22Rv1 (cell line): ENCODE measurements around the gene COL5A1.
A peak's percentile ranks its signal among the peaks of the same experiment; 100 is the strongest.

Experiments used
- H3K27ac ChIP-seq: fragments of 450-650 bp; 2 replicates; pipeline ENCODE4 v1.5.1; 2017
- ZFX ChIP-seq: fragments of 450-650 bp; IDR thresholded peaks from 2 replicates; pipeline ENCODE4 v1.6.1; 2017; ENCODE audit warnings: antibody characterized with exemption, borderline replicate concordance
- TF ChIP-seq, protein P1 (sequence below): fragments of 450-650 bp; IDR thresholded peaks from 2 replicates; pipeline ENCODE4 v1.5.1; 2017; ENCODE audit warnings: mild to moderate bottlenecking

COL5A1 gene

DNA sequence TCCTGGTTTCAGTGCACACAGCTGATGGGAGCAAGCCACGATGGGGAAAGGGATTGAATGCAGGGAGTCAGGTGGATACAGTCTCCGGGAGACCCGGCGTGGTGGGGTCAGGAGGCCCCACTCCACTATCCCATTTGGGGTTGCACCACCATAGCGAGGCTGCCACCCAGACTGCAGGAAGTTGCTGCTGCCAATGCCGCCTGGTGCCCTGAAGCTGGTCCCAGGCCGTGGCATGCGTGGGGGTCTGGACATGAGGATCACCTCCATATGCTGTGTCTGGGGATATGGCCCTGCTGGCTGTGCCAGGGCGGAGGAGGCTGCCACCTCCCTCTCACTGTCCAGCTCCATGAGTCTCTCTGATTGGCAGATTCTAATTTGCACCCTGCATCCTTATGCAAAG is 45.3 kb downstream of the COL5A1 start:
- H3K27ac ChIP-seq = no peak overlapping the region
- TF ChIP-seq ZFX = no peak
- TF ChIP-seq, protein P1, sequence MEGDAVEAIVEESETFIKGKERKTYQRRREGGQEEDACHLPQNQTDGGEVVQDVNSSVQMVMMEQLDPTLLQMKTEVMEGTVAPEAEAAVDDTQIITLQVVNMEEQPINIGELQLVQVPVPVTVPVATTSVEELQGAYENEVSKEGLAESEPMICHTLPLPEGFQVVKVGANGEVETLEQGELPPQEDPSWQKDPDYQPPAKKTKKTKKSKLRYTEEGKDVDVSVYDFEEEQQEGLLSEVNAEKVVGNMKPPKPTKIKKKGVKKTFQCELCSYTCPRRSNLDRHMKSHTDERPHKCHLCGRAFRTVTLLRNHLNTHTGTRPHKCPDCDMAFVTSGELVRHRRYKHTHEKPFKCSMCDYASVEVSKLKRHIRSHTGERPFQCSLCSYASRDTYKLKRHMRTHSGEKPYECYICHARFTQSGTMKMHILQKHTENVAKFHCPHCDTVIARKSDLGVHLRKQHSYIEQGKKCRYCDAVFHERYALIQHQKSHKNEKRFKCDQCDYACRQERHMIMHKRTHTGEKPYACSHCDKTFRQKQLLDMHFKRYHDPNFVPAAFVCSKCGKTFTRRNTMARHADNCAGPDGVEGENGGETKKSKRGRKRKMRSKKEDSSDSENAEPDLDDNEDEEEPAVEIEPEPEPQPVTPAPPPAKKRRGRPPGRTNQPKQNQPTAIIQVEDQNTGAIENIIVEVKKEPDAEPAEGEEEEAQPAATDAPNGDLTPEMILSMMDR = no peak

GRCh38 chr9:134687556-134687955 is 46.0 kb downstream of the COL5A1 start:
- TF ChIP-seq, protein P1 = no peak
- TF ChIP-seq ZFX = no peak
- H3K27ac ChIP-seq = no peak overlapping the region

- TF ChIP-seq, protein P1 = no peak
- TF ChIP-seq ZFX = no peak
- H3K27ac ChIP-seq = no peak overlapping the region
Observed at GRCh38 chr9:134688231-134688630, 46.6 kb downstream of the COL5A1 start.

DNA sequence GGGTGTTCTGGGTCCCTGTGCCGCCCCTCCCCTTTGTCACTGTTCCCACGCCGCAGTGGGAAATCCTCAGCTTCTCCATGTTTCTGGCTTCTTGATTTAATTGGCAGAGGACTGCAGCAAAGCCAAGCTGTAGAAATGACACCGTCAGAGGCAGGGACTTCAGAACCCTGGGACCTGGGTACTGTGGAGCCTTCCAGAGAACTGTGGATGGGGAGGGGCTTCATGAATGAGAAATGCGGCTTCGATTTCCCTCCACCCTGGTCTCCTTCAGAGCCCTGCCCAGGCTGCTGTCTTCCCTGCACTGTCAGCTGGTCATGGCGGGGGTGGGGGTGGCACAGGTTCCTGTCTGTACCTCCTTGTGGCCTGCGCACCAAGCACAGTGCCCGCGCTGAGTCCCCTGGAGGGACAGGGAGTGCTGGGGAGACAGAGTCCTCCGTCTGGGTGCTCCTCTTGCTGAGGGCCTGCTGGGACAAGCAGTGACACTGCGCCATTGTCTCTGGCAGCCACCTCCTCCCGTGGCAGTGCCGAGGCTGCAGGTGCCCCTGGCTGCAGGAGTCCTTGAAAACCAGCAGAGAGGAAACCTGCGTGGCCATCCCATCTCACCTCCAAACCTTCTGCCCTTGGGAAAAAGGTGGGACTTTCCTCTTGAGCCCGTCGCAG is 47.2 kb downstream of the COL5A1 start:
- TF ChIP-seq ZFX = no peak
- TF ChIP-seq, protein P1 = no peak
- H3K27ac ChIP-seq = no peak overlapping the region

GRCh38 chr9:134689321-134690181 is 47.9 kb downstream of the COL5A1 start:
- H3K27ac ChIP-seq = no peak overlapping the region
- no peak for TF ChIP-seq ZFX
- TF ChIP-seq, protein P1 = peak; percentile 86

DNA sequence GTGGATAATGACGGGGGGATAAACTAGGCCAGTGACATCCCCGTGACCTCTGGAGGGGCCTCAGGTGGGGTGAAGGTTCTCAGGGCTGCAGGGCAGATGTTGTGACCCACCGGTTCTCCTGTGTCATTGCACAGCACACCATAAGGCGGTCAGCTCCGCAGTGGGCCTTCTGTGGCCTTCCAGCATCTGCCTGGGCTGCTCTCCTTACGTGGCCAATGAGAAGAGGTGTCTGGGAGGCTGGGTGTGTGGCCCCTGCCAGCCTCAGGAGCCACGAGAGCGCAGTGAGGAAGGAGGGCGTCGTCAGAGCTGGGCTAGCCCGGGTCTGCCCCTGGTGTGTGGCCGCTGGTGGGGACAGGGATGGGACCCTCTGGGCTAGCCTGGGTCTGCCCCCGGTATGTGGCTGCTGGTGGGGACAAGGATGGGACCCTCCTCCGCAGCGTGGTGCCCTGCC is 48.7 kb downstream of the COL5A1 start:
- no peak for TF ChIP-seq ZFX
- TF ChIP-seq, protein P1 = no peak

More for the DNA sequence above, 48.7 kb downstream of the COL5A1 start:
- no peak overlapping the region for H3K27ac ChIP-seq
